ENCODE data around the gene WDR38. TPM values are rescaled to one million over a fixed set of nuclear protein-coding genes. Genes with fewer than 3 reads are reported as not detected.

WDR38 gene
- total RNA-seq, 4 donors from 2014 or later = 0.33 to 1.5 (median 0.79) TPM; not detected in 1

- TF ChIP-seq POLR2A (IDR thresholded peaks at IDR 0.05) (no peak), CTCF (IDR thresholded peaks at IDR 0.05) (no peak)
- no peak overlapping the region for H3K4me3 ChIP-seq (replicated peaks in 1 of 3)
- WGBS, 2 donors = 81 to 85% methylated on average over 10 to 11 of the region's 11 CpGs
- peaks cover 24 to 46% of the 10 kb centered on the region in 2 donors for H3K4me1 ChIP-seq
- H3K36me3 ChIP-seq = peaks cover 13 to 14% of the 10 kb centered on the region in 2 donors
- no peaks in the 10 kb centered on the region for H3K27me3 ChIP-seq
- H3K9me3 ChIP-seq = no peaks in the 10 kb centered on the region
- intact Hi-C loops (cut with DNase I) = loop anchor here (10.0 kb wide), 1 partner anchor 274 kb away; the partner anchor contains the start of gene SCAI
- no peak for DNase-seq
- peak overlapping the region in 1 of 3 donors; percentile 37 for H3K27ac ChIP-seq
Measured at GRCh38 chr9:124871156-124871561, 17.9 kb downstream of the WDR38 start.

GRCh38 chr9:124873664-124874063 lies 20.4 kb downstream of the WDR38 start:
- 88 to 91% methylated on average over 8 to 14 of the region's 14 CpGs for WGBS, 2 donors
- H3K27ac ChIP-seq = peak overlapping the region in 1 of 3 donors; percentile 37
- no peak for TF ChIP-seq CTCF (IDR thresholded peaks at IDR 0.05)
- TF ChIP-seq POLR2A (IDR thresholded peaks at IDR 0.05) = no peak

GRCh38 chr9:124875501-124875900 lies 22.2 kb downstream of the WDR38 start:
- Histone ChIP-seq H3K4me1 (peaks cover 16 to 29% of the 10 kb centered on the region in 2 donors), H3K27me3 (no peaks in the 10 kb centered on the region), H3K4me3 (replicated peaks in 1 of 3) (no peak overlapping the region), H3K36me3 (peaks cover 45 to 46% of the 10 kb centered on the region in 2 donors), H3K27ac (no peak overlapping the region), H3K9me3 (no peaks in the 10 kb centered on the region)
- WGBS, 2 donors = 98 to 100% methylated on average over 5 to 6 of the region's 6 CpGs
- intact Hi-C loops (cut with DNase I) = loop anchor here (10.0 kb wide), 1 partner anchor 269 kb away; the partner anchor contains the start of gene SCAI
- no peak for DNase-seq
- TF ChIP-seq CTCF (IDR thresholded peaks at IDR 0.05) (no peak), POLR2A (IDR thresholded peaks at IDR 0.05) (no peak)

More at GRCh38 chr9:124873664-124874063, 20.4 kb downstream of the WDR38 start:
- intact Hi-C loops (cut with DNase I) = loop anchor here (10.0 kb wide), 1 partner anchor 271 kb away; the partner anchor contains the start of gene SCAI
- DNase-seq = no peak
- no peaks in the 10 kb centered on the region for H3K27me3 ChIP-seq
- H3K4me3 ChIP-seq (replicated peaks in 1 of 3) = no peak overlapping the region
- peaks cover 24 to 35% of the 10 kb centered on the region in 2 donors for H3K4me1 ChIP-seq
- peaks cover 30 to 32% of the 10 kb centered on the region in 2 donors for H3K36me3 ChIP-seq
- no peaks in the 10 kb centered on the region for H3K9me3 ChIP-seq

DNA sequence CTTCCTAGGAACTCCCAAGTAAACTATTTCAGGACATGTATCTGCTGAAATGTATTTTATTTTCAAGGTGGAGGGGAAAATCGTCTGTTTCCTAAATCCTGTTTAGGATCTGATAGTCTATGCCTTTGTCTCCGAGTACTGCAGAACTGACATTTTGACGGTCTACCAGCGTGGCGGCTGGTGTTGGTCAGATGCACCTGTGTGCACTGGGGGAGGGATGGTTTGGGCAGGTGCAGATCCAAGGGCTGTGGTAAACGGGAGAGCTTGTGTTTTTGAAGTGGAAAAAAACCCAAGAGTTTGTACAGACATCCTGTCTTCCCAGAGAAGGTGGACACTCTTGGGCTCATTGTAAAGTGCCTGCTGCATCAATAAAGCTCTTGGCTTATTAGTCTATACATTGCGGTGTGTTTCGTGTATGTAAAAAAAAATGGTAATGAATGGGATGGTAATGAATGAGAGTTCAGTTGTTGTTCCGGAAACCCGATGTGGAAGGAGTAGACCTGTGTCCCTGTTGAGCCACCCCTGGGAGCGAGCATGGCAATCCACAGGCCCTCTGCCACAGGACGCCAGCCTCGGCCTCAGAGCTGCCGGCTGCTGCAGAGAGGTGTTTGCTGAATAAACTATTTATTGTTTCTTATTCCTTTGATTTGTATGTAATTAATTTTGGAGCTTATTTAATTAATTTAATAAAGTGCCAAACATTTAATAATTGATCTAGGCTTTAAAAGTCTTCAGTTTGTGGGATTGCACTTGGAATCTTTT lies 23.9 kb downstream of the WDR38 start:
- intact Hi-C loops (cut with DNase I) = loop anchor here (10.0 kb wide), 1 partner anchor 268 kb away; the partner anchor contains the start of gene SCAI
- peaks cover 54 to 55% of the 10 kb centered on the region in 2 donors for H3K36me3 ChIP-seq
- no peak for TF ChIP-seq POLR2A (IDR thresholded peaks at IDR 0.05)

GRCh38 chr9:124878021-124878420 lies 24.8 kb downstream of the WDR38 start:
- intact Hi-C loops (cut with DNase I) = loop anchor here (10.0 kb wide), 1 partner anchor 267 kb away; the partner anchor contains the start of gene SCAI
- Histone ChIP-seq H3K36me3 (peaks cover 56 to 58% of the 10 kb centered on the region in 2 donors), H3K27ac (no peak overlapping the region), H3K27me3 (no peaks in the 10 kb centered on the region), H3K9me3 (no peaks in the 10 kb centered on the region), H3K4me1 (peaks cover 1 to 7% of the 10 kb centered on the region in 2 donors), H3K4me3 (replicated peaks in 1 of 3) (no peak overlapping the region)
- WGBS, 2 donors = 81 to 86% methylated on average over 1 of the region's 1 CpG
- DNase-seq = no peak
- no peak for TF ChIP-seq CTCF (IDR thresholded peaks at IDR 0.05)
- no peak for TF ChIP-seq POLR2A (IDR thresholded peaks at IDR 0.05)

More for the DNA sequence above, 23.9 kb downstream of the WDR38 start:
- Histone ChIP-seq H3K27me3 (no peaks in the 10 kb centered on the region), H3K27ac (no peak overlapping the region), H3K9me3 (no peaks in the 10 kb centered on the region), H3K4me1 (peaks cover 9 to 15% of the 10 kb centered on the region in 2 donors), H3K4me3 (replicated peaks in 1 of 3) (no peak overlapping the region)
- WGBS, 2 donors = 89 to 90% methylated on average over 14 of the region's 14 CpGs
- no peak for DNase-seq

Data from thyroid gland (tissue), 4 donors.